Activated T-helper 2 cell treated with anti-CD3 and anti-CD28 coated beads, Interferon-gamma antibody, Interleukin-2, Interleukin-4, amounts not matched to agents 10 μg/mL and 5 μg/mL and 100 μg/mL, durations not matched to agents 14 hours and 24 hours and 36 hours (primary cell): Measurements from ENCODE around the gene GAS5. TPM values are rescaled to one million over a fixed set of nuclear protein-coding genes. Genes with fewer than 3 reads are reported as not detected.
"Not testable (repeated sequence)": the region's sequence is repeated elsewhere in the genome, so short reads cannot be mapped to it uniquely, and the experiment has no call there.

ENCODE experiments used
- DNase-seq: peaks from one replicate; pipeline ENCODE4 v3.0.0; 2021; ENCODE audit warnings: low spot score
- H3K27ac Mint-ChIP-seq: one replicate; pipeline ENCODE4 v1.8.0; 2021; ENCODE audit warnings: mixed read lengths
- H3K27me3 Mint-ChIP-seq: one replicate; pipeline ENCODE4 v1.8.0; 2021; ENCODE audit warnings: low read depth, mixed read lengths
- H3K36me3 Mint-ChIP-seq: one replicate; pipeline ENCODE4 v1.8.0; 2021; ENCODE audit warnings: low read depth, mixed read lengths
- H3K4me1 Mint-ChIP-seq: one replicate; pipeline ENCODE4 v1.8.0; 2021; ENCODE audit warnings: low read depth, mixed read lengths
- H3K4me3 Mint-ChIP-seq: one replicate; pipeline ENCODE4 v1.8.0; 2021; ENCODE audit warnings: low read depth, mild to moderate bottlenecking, moderate library complexity, mixed read lengths
- H3K9me3 Mint-ChIP-seq: one replicate; pipeline ENCODE4 v1.8.0; 2021; ENCODE audit warnings: mixed read lengths
- intact Hi-C: fragments of 100-400 bp; cut with micrococcal nuclease; formaldehyde crosslinking; loops from one replicate; pipeline ENCODE4 v1.15.1; 2023
- total RNA-seq: library from RNA; stranded (reverse); gene quantifications from 2 replicates; pipeline ENCODE4 v1.2.3, GENCODE V29; 2022

Gene GAS5
- total RNA-seq, 1 donor from 2014 or later = 661 TPM

- peak overlapping the region; percentile 96 for H3K27ac Mint-ChIP-seq
Measured at GRCh38 chr1:173866413-173867115, 1.2 kb downstream of the GAS5 start.

GRCh38 chr1:173865468-173866164 is 2.2 kb downstream of the GAS5 start:
- peak overlapping the region; percentile 96 for H3K27ac Mint-ChIP-seq
- H3K4me1 Mint-ChIP-seq = peaks cover 41% of the 10 kb centered on the region
- H3K4me3 Mint-ChIP-seq = peak overlapping the region; percentile 98
- DNase-seq = no peak
- no peaks in the 10 kb centered on the region for H3K27me3 Mint-ChIP-seq
- H3K9me3 Mint-ChIP-seq = no peaks in the 10 kb centered on the region
- H3K36me3 Mint-ChIP-seq = peaks cover 71% of the 10 kb centered on the region
- intact Hi-C loops = loop anchor here (5.0 to 10.0 kb wide), 4 partner anchors 87 to 1201 kb away; partner anchors contain the start of gene CACYBP

More at GRCh38 chr1:173866413-173867115, 1.2 kb downstream of the GAS5 start:
- peaks cover 76% of the 10 kb centered on the region for H3K36me3 Mint-ChIP-seq
- no peaks in the 10 kb centered on the region for H3K9me3 Mint-ChIP-seq
- intact Hi-C loops = loop anchor here (1.0 to 10.0 kb wide), 5 partner anchors 42 to 1202 kb away; partner anchors contain the start of genes CACYBP, CENPL and DARS2
- DNase-seq = no peak
- no peaks in the 10 kb centered on the region for H3K27me3 Mint-ChIP-seq
- peaks cover 45% of the 10 kb centered on the region for H3K4me1 Mint-ChIP-seq
- peak overlapping the region; percentile 98 for H3K4me3 Mint-ChIP-seq

GRCh38 chr1:173864179-173864867 is 3.5 kb downstream of the GAS5 start:
- H3K27me3 Mint-ChIP-seq = no peaks in the 10 kb centered on the region
- peak overlapping the region; percentile 98 for H3K4me3 Mint-ChIP-seq
- no peaks in the 10 kb centered on the region for H3K9me3 Mint-ChIP-seq
- peaks cover 72% of the 10 kb centered on the region for H3K36me3 Mint-ChIP-seq
- intact Hi-C loops = loop anchor here (10.0 kb wide), 3 partner anchors 350 to 1200 kb away; partner anchors contain the start of gene CACYBP
- peaks cover 30% of the 10 kb centered on the region for H3K4me1 Mint-ChIP-seq
- DNase-seq = no peak
- peak overlapping the region; percentile 54 for H3K27ac Mint-ChIP-seq

GRCh38 chr1:173863224-173864161 is 4.3 kb downstream of the GAS5 start:
- no peak for DNase-seq
- Mint-ChIP-seq H3K27me3 (no peaks in the 10 kb centered on the region), H3K9me3 (no peaks in the 10 kb centered on the region), H3K36me3 (peaks cover 72% of the 10 kb centered on the region), H3K4me3 (peak overlapping the region; percentile 98), H3K4me1 (peaks cover 25% of the 10 kb centered on the region), H3K27ac (peak overlapping the region; percentile 54)
- intact Hi-C loops = loop anchor here (10.0 kb wide), 3 partner anchors 351 to 1199 kb away; partner anchors contain the start of gene CACYBP

DNA sequence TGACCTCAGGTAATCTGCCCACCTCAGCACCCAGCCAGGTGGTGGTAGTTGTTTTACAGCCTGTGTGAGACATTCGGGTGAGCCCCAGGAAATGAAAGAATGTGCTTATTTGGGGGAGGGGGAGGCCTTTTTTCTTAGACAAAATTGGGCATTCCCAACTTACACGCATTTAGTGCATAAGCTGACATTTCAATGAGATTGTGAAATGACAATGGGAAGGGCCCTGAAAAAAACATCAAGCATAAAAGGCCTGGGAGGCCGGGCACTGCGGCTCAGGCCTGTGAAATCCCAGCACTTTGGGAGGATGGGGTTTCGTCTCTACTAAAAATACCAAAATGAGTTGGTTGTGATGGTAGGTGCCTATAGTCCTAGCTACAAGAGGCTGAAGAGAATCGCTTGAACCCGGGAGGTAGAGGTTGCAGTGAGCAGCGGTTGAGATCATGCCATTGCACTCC is 5.0 kb downstream of the GAS5 start:
- Mint-ChIP-seq H3K4me3 (peak overlapping the region; percentile 30), H3K4me1 (peaks cover 25% of the 10 kb centered on the region), H3K9me3 (no peaks in the 10 kb centered on the region), H3K36me3 (peaks cover 75% of the 10 kb centered on the region), H3K27ac (peak overlapping the region; percentile 79), H3K27me3 (no peaks in the 10 kb centered on the region)
- DNase-seq = no peak
- intact Hi-C loops = loop anchor here (10.0 kb wide), 3 partner anchors 352 to 1198 kb away; partner anchors contain the start of gene CACYBP

- not testable (repeated sequence) for H3K27me3 Mint-ChIP-seq, DNase-seq, H3K9me3 Mint-ChIP-seq
- Mint-ChIP-seq H3K27ac (peak overlapping the region; percentile 79), H3K36me3 (peaks cover 75% of the 10 kb centered on the region), H3K4me3 (peak overlapping the region; percentile 30), H3K4me1 (peaks cover 25% of the 10 kb centered on the region)
- intact Hi-C loops = loop anchor here (10.0 kb wide), 3 partner anchors 353 to 1197 kb away; partner anchors contain the start of gene CACYBP
Measured at GRCh38 chr1:173862146-173862768, 5.5 kb downstream of the GAS5 start.

DNA sequence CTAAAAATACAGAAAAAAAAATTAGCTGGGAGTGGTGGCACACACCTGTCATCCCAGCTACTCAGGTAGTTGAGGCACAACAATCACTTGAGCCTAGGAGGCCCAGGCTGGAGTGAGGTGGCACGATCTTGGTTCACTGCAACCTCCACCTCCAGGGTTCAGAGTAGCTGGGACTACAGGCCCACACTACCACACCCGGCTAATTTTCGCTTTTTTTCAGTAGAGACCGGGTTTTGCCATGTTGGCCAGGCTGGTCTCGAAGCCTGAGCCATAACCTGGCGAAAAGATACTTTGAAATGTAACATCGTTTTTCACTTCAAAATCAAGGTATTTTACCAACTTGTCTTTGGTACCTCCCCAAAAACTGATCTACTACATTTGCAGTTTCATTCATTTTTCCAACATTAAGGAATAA is 6.1 kb downstream of the GAS5 start:
- Mint-ChIP-seq H3K27ac (peak overlapping the region; percentile 58), H3K4me3 (no peak overlapping the region), H3K4me1 (peaks cover 24% of the 10 kb centered on the region), H3K27me3 (no peaks in the 10 kb centered on the region), H3K36me3 (peaks cover 69% of the 10 kb centered on the region), H3K9me3 (no peaks in the 10 kb centered on the region)
- intact Hi-C loops = loop anchor here (10.0 kb wide), 3 partner anchors 353 to 1197 kb away; partner anchors contain the start of gene CACYBP
- DNase-seq = no peak

GRCh38 chr1:173860065-173860464 is 7.7 kb downstream of the GAS5 start:
- no peaks in the 10 kb centered on the region for H3K9me3 Mint-ChIP-seq
- H3K4me1 Mint-ChIP-seq = peaks cover 11% of the 10 kb centered on the region
- intact Hi-C loops = loop anchor here (10.0 kb wide), 3 partner anchors 355 to 1195 kb away; partner anchors contain the start of gene CACYBP
- no peak overlapping the region for H3K27ac Mint-ChIP-seq
- H3K27me3 Mint-ChIP-seq = no peaks in the 10 kb centered on the region
- no peak for DNase-seq
- H3K4me3 Mint-ChIP-seq = no peak overlapping the region
- peaks cover 67% of the 10 kb centered on the region for H3K36me3 Mint-ChIP-seq

- intact Hi-C loops, H3K27ac Mint-ChIP-seq, H3K4me1 Mint-ChIP-seq, H3K9me3 Mint-ChIP-seq, DNase-seq, H3K4me3 Mint-ChIP-seq, H3K27me3 Mint-ChIP-seq: not testable (repeated sequence)
- H3K36me3 Mint-ChIP-seq = peaks cover 65% of the 10 kb centered on the region
Measured at GRCh38 chr1:173859547-173859946, 8.2 kb downstream of the GAS5 start.

DNA sequence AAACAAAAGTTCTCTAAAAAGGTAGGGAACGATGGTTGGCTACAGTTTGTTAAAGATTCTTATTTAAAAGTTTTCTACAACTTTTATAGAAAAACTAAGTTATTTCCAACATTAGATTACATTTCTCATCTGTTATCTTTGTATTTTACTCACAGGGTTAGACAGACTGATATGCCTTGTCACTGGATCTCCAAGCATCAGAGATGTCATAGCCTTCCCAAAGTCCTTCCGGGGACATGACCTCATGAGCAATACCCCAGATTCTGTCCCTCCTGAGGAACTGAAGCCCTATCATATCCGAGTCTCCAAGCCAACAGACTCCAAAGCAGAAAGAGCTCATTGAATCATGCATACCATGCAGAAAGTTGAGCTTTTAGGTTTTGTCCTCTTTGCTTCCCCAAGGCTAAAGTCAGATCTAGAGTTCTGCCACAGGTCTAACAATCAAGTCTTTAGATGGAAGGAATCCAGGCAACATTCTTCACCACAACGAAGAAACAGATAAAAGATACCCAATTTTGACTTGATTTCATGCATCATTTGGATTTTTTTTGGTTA is 10.3 kb downstream of the GAS5 start:
- no peak for DNase-seq
- Mint-ChIP-seq H3K9me3 (no peaks in the 10 kb centered on the region), H3K27me3 (no peaks in the 10 kb centered on the region), H3K27ac (no peak overlapping the region), H3K36me3 (peaks cover 61% of the 10 kb centered on the region), H3K4me3 (no peak overlapping the region), H3K4me1 (no peaks in the 10 kb centered on the region)
- intact Hi-C loops = no loop called here

DNA sequence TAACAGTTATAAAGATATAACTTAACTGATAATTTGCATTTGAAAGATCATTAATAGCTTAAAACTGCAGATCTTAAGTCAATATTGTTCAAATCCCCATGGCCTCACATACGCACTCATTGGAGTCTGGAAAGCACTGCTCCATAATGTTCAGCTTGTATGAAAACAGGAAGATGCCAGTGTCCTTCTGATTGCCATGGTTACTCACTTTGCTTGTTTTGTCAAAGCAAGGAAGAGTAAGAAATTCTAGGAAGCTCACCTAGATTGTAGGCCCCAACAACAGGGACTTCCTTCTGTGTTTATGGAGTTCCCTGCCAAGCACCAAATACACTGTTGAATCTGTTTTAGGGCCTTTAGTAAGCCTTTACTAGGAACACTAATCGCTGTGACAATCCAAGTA is 10.9 kb downstream of the GAS5 start:
- intact Hi-C loops = no loop called here

More for the DNA sequence above, 10.9 kb downstream of the GAS5 start:
- no peaks in the 10 kb centered on the region for H3K9me3 Mint-ChIP-seq
- H3K27me3 Mint-ChIP-seq = no peaks in the 10 kb centered on the region
- H3K27ac Mint-ChIP-seq = no peak overlapping the region
- H3K4me3 Mint-ChIP-seq = no peak overlapping the region
- peaks cover 62% of the 10 kb centered on the region for H3K36me3 Mint-ChIP-seq
- no peak for DNase-seq
- no peaks in the 10 kb centered on the region for H3K4me1 Mint-ChIP-seq
